Transverse colon (tissue), 4 donors: Measurements from ENCODE around the gene OCA2.

Experiments used
- CTCF ChIP-seq, 5 experiments: fragments of 200-600 bp in 3 of 5; fragments of 450-650 bp in 2 of 5; sonication (generic) in 3 of 5; IDR thresholded peaks; 1 replicate in 2 of 5; 2 replicates in 3 of 5; pipeline ENCODE4 v1.5.1; 2016 to 2017; ENCODE audit warnings: antibody characterized with exemption in 5 of 5, inconsistent platforms in 3 of 5, mild to moderate bottlenecking in 2 of 5, moderate library complexity in 1 of 5
- EP300 ChIP-seq: sonication (generic); formaldehyde crosslinking; IDR thresholded peaks from one replicate; pipeline ENCODE4 v1.6.1; 2017; ENCODE audit warnings: antibody characterized with exemption, low read depth
- POLR2A ChIP-seq: fragments of 450-650 bp; IDR thresholded peaks from one replicate; pipeline ENCODE4 v1.6.1; 2016; ENCODE audit warnings: antibody characterized with exemption, mild to moderate bottlenecking, moderate library complexity
- POLR2AphosphoS5 ChIP-seq, 3 donors: sonication (generic); formaldehyde crosslinking; IDR thresholded peaks; one replicate each; pipeline ENCODE4 v1.6.1; 2016; ENCODE audit warnings: antibody characterized with exemption in 3 of 3

- TF ChIP-seq POLR2AphosphoS5 (IDR thresholded peaks at IDR 0.05): no peak
- no peak for TF ChIP-seq POLR2A
- TF ChIP-seq CTCF (IDR thresholded peaks at IDR 0.05): no peak
- no peak for TF ChIP-seq EP300
Observed at GRCh38 chr15:27843146-27843545, 256.0 kb downstream of the OCA2 start.
